GM18867 (cell line): ENCODE measurements around the gene CACNA1D.
"Not testable (repeated sequence)": the region's sequence is repeated elsewhere in the genome, so short reads cannot be mapped to it uniquely, and the experiment has no call there.

Source experiments
- ATAC-seq: cut with Tn5 transposase; IDR thresholded peaks from one replicate; pipeline ENCODE4 v1.9.1; 2021; ENCODE audit warnings: mild to moderate bottlenecking, moderate library complexity; ENCODE audit not compliant: unreplicated experiment

The CACNA1D gene

GRCh38 chr3:53493963-53494791 is at the start of gene CACNA1D:
TSS of gene CACNA1D (plus strand) at chr3:53494611. CDS start at chr3:53495167, 556 bp downstream.
- ATAC-seq = no peak

GRCh38 chr3:53457068-53457467 is 37.3 kb upstream of the CACNA1D start:
- no peak for ATAC-seq

GRCh38 chr3:53460326-53460725 is 34.1 kb upstream of the CACNA1D start:
- no peak for ATAC-seq

GRCh38 chr3:53464424-53464823 is 30.0 kb upstream of the CACNA1D start:
- no peak for ATAC-seq

GRCh38 chr3:53469758-53470157 is 24.7 kb upstream of the CACNA1D start:
- not testable (repeated sequence) for ATAC-seq

- ATAC-seq = no peak
These were observed 21.0 kb upstream of the CACNA1D start for GRCh38 chr3:53473422-53473821.

GRCh38 chr3:53476372-53476771 is 18.0 kb upstream of the CACNA1D start:
- ATAC-seq = not testable (repeated sequence)

GRCh38 chr3:53477689-53478088 is 16.7 kb upstream of the CACNA1D start:
- ATAC-seq = not testable (repeated sequence)

GRCh38 chr3:53478166-53478830 is 16.1 kb upstream of the CACNA1D start:
- no peak for ATAC-seq

- no peak for ATAC-seq
These were observed 15.3 kb upstream of the CACNA1D start for GRCh38 chr3:53478921-53479664.

GRCh38 chr3:53482227-53482626 is 12.2 kb upstream of the CACNA1D start:
- ATAC-seq = no peak

GRCh38 chr3:53483821-53484220 is 10.6 kb upstream of the CACNA1D start:
- ATAC-seq = no peak

- no peak for ATAC-seq
These were observed 9.4 kb upstream of the CACNA1D start for GRCh38 chr3:53484984-53485383.

- no peak for ATAC-seq
These were observed 8.6 kb upstream of the CACNA1D start for GRCh38 chr3:53485675-53486403.

- ATAC-seq = no peak
These were observed 7.3 kb upstream of the CACNA1D start for GRCh38 chr3:53486961-53487654.

- ATAC-seq = no peak
These were observed 5.0 kb upstream of the CACNA1D start for GRCh38 chr3:53489386-53489785.

GRCh38 chr3:53489787-53490458 is 4.5 kb upstream of the CACNA1D start:
- no peak for ATAC-seq

- ATAC-seq = no peak
These were observed 3.9 kb upstream of the CACNA1D start for GRCh38 chr3:53490459-53490968.

- no peak for ATAC-seq
These were observed 3.1 kb upstream of the CACNA1D start for GRCh38 chr3:53491276-53491675.

GRCh38 chr3:53493595-53493962 is 832 bp upstream of the CACNA1D start:
- ATAC-seq = no peak
